ENCODE measurements around the gene EEA1. TPM values are rescaled to one million over a fixed set of nuclear protein-coding genes. Genes with fewer than 3 reads are reported as not detected.
"Not testable (repeated sequence)": the region's sequence is repeated elsewhere in the genome, so short reads cannot be mapped to it uniquely, and the experiment has no call there.

Gene EEA1
- 10 to 100 TPM in 3 of 6 donors, 1 to 10 TPM in 3; 2.0 to 16.0 (median 9.0) TPM for polyA plus RNA-seq (ENCODE audit: low read depth in 6 of 6)

- ATAC-seq (ENCODE audit: low read depth in 2 of 2) (peak; percentile 77 to 78), DNase-seq (peak; percentile 94)
- Mint-ChIP-seq H3K9me3 (no peaks in the 10 kb centered on the region), H3K27me3 (no peaks in the 10 kb centered on the region), H3K27ac (peak within 1 kb of the TSS; percentile 90 to 97 (median 96)), H3K4me3 (peak within 1 kb of the TSS; percentile 84 to 95 (median 94)), H3K36me3 (no peaks in the 10 kb centered on the region), H3K4me1 (peaks cover 18 to 34% (median 29%) of the 10 kb centered on the region in 3 donors)
Observed at GRCh38 chr12:92928962-92929915, at the start of gene EEA1. Gene EEA1, minus strand, starts transcription at chr12:92929295. Its CDS starts 229 bp downstream, at chr12:92929066.

GRCh38 chr12:92978607-92979006 lies 49.5 kb upstream of the EEA1 start:
- peaks cover 6 to 52% (median 45%) of the 10 kb centered on the region in 7 donors for H3K9me3 Mint-ChIP-seq
- no peaks in the 10 kb centered on the region for H3K27me3 Mint-ChIP-seq
- ATAC-seq (ENCODE audit: low read depth in 2 of 2) (peak; percentile 25 to 61), DNase-seq (no peak)
- no peak overlapping the region for H3K4me3 Mint-ChIP-seq
- H3K36me3 Mint-ChIP-seq, result peaks cover 9 to 28% of the 10 kb centered on the region in 2 donors
- H3K4me1 Mint-ChIP-seq, result peaks cover 0 to 3% (median 0%) of the 10 kb centered on the region in 3 donors
- peak overlapping the region in 1 of 6 donors; percentile 8 for H3K27ac Mint-ChIP-seq

- Mint-ChIP-seq H3K4me1 (peaks cover 3 to 6% (median 5%) of the 10 kb centered on the region in 3 donors), H3K36me3 (peaks cover 9 to 32% of the 10 kb centered on the region in 2 donors), H3K4me3 (no peak overlapping the region), H3K9me3 (peaks cover 6 to 44% (median 38%) of the 10 kb centered on the region in 7 donors), H3K27me3 (no peaks in the 10 kb centered on the region), H3K27ac (peak overlapping the region in 3 of 6 donors; percentile 4 to 56 (median 49))
- peak in 1 of 2 donors; percentile 27 for ATAC-seq (ENCODE audit: low read depth in 2 of 2)
- DNase-seq, result no peak
Observed at GRCh38 chr12:92977326-92977725, 48.2 kb upstream of the EEA1 start.

GRCh38 chr12:92974759-92975158 lies 45.7 kb upstream of the EEA1 start:
- H3K4me1 Mint-ChIP-seq, result peaks cover 14 to 24% (median 21%) of the 10 kb centered on the region in 3 donors
- peaks cover 0 to 20% of the 10 kb centered on the region in 2 donors for H3K36me3 Mint-ChIP-seq
- peaks cover 0 to 26% (median 16%) of the 10 kb centered on the region in 7 donors for H3K9me3 Mint-ChIP-seq
- DNase-seq (no peak), ATAC-seq (ENCODE audit: low read depth in 2 of 2) (no peak)
- no peak overlapping the region for H3K4me3 Mint-ChIP-seq
- H3K27me3 Mint-ChIP-seq, result no peaks in the 10 kb centered on the region
- no peak overlapping the region for H3K27ac Mint-ChIP-seq

- Mint-ChIP-seq H3K27ac (no peak overlapping the region), H3K36me3 (peaks cover 0 to 20% of the 10 kb centered on the region in 2 donors), H3K4me1 (peaks cover 14 to 26% (median 23%) of the 10 kb centered on the region in 3 donors), H3K4me3 (no peak overlapping the region), H3K9me3 (peaks cover 0 to 23% (median 16%) of the 10 kb centered on the region in 7 donors), H3K27me3 (no peaks in the 10 kb centered on the region)
- ATAC-seq (ENCODE audit: low read depth in 2 of 2) (no peak), DNase-seq (no peak)
Observed at GRCh38 chr12:92973614-92974013, 44.5 kb upstream of the EEA1 start.

GRCh38 chr12:92971859-92972524 lies 42.9 kb upstream of the EEA1 start:
- peaks cover 0 to 13% of the 10 kb centered on the region in 2 donors for H3K36me3 Mint-ChIP-seq

GRCh38 chr12:92968176-92968813 lies 39.2 kb upstream of the EEA1 start:
- H3K27ac Mint-ChIP-seq, result peak overlapping the region in 2 of 6 donors; percentile 16 to 66
- H3K27me3 Mint-ChIP-seq, result no peaks in the 10 kb centered on the region

More at GRCh38 chr12:92971859-92972524, 42.9 kb upstream of the EEA1 start:
- Mint-ChIP-seq H3K4me3 (peak overlapping the region in 1 of 8 donors; percentile 54), H3K27ac (peak overlapping the region in 2 of 6 donors; percentile 11 to 69), H3K27me3 (no peaks in the 10 kb centered on the region), H3K9me3 (peaks cover 0 to 23% (median 16%) of the 10 kb centered on the region in 7 donors), H3K4me1 (peaks cover 16 to 40% (median 34%) of the 10 kb centered on the region in 3 donors)
- DNase-seq (no peak), ATAC-seq (ENCODE audit: low read depth in 2 of 2) (no peak)

GRCh38 chr12:92964378-92964777 lies 35.3 kb upstream of the EEA1 start:
- not testable (repeated sequence) for H3K4me3 Mint-ChIP-seq; ATAC-seq (ENCODE audit: low read depth in 2 of 2); H3K9me3 Mint-ChIP-seq; H3K36me3 Mint-ChIP-seq; DNase-seq; H3K27me3 Mint-ChIP-seq
- peaks cover 8 to 22% (median 22%) of the 10 kb centered on the region in 3 donors for H3K4me1 Mint-ChIP-seq
- H3K27ac Mint-ChIP-seq, result peak overlapping the region in 1 of 6 donors; percentile 4

More at GRCh38 chr12:92968176-92968813, 39.2 kb upstream of the EEA1 start:
- no peak for ATAC-seq (ENCODE audit: low read depth in 2 of 2)
- Mint-ChIP-seq H3K4me1 (peaks cover 19 to 44% (median 43%) of the 10 kb centered on the region in 3 donors), H3K36me3 (peaks cover 0 to 4% of the 10 kb centered on the region in 2 donors), H3K4me3 (peak overlapping the region in 1 of 8 donors; percentile 70), H3K9me3 (peaks cover 0 to 6% (median 0%) of the 10 kb centered on the region in 7 donors)
- DNase-seq, result no peak

GRCh38 chr12:92961949-92962348 lies 32.9 kb upstream of the EEA1 start:
- Mint-ChIP-seq H3K27me3 (no peaks in the 10 kb centered on the region), H3K27ac (no peak overlapping the region), H3K4me1 (peaks cover 6 to 10% (median 9%) of the 10 kb centered on the region in 3 donors), H3K36me3 (peaks cover 0 to 6% of the 10 kb centered on the region in 2 donors), H3K9me3 (peaks cover 0 to 4% (median 0%) of the 10 kb centered on the region in 7 donors), H3K4me3 (no peak overlapping the region)
- ATAC-seq (ENCODE audit: low read depth in 2 of 2) (no peak), DNase-seq (no peak)

- Mint-ChIP-seq H3K36me3 (peaks cover 20 to 32% of the 10 kb centered on the region in 2 donors), H3K4me1 (peaks cover 0 to 3% (median 3%) of the 10 kb centered on the region in 3 donors), H3K27ac (no peak overlapping the region), H3K4me3 (no peak overlapping the region), H3K9me3 (peaks cover 3 to 16% (median 13%) of the 10 kb centered on the region in 7 donors), H3K27me3 (no peaks in the 10 kb centered on the region)
- no peak for ATAC-seq (ENCODE audit: low read depth in 2 of 2)
- no peak for DNase-seq
Observed at GRCh38 chr12:92955997-92956663, 27.0 kb upstream of the EEA1 start.

- Mint-ChIP-seq H3K4me1 (peaks cover 0 to 6% (median 0%) of the 10 kb centered on the region in 3 donors), H3K27ac (no peak overlapping the region), H3K27me3 (no peaks in the 10 kb centered on the region), H3K4me3 (no peak overlapping the region), H3K36me3 (peaks cover 24 to 32% of the 10 kb centered on the region in 2 donors), H3K9me3 (peaks cover 3 to 16% (median 13%) of the 10 kb centered on the region in 7 donors)
- no peak for ATAC-seq (ENCODE audit: low read depth in 2 of 2)
- DNase-seq, result no peak
Observed at GRCh38 chr12:92953747-92954146, 24.7 kb upstream of the EEA1 start.

- peaks cover 32 to 38% of the 10 kb centered on the region in 2 donors for H3K36me3 Mint-ChIP-seq
- peaks cover 5 to 22% (median 16%) of the 10 kb centered on the region in 7 donors for H3K9me3 Mint-ChIP-seq
- no peak overlapping the region for H3K4me3 Mint-ChIP-seq
- DNase-seq (no peak), ATAC-seq (ENCODE audit: low read depth in 2 of 2) (no peak)
- H3K27ac Mint-ChIP-seq, result peak overlapping the region in 1 of 6 donors; percentile 55
- peaks cover 0 to 12% (median 6%) of the 10 kb centered on the region in 3 donors for H3K4me1 Mint-ChIP-seq
- no peaks in the 10 kb centered on the region for H3K27me3 Mint-ChIP-seq
Observed at GRCh38 chr12:92952394-92952793, 23.3 kb upstream of the EEA1 start.
